Measurements from ENCODE around the gene PPP4R1. TPM values are rescaled to one million over a fixed set of nuclear protein-coding genes. Genes with fewer than 3 reads are reported as not detected.
A peak's percentile ranks its signal among the peaks of the same experiment; 100 is the strongest.

Gene PPP4R1
- total RNA-seq, 1 donor from 2014 or later, result 173 TPM

DNA sequence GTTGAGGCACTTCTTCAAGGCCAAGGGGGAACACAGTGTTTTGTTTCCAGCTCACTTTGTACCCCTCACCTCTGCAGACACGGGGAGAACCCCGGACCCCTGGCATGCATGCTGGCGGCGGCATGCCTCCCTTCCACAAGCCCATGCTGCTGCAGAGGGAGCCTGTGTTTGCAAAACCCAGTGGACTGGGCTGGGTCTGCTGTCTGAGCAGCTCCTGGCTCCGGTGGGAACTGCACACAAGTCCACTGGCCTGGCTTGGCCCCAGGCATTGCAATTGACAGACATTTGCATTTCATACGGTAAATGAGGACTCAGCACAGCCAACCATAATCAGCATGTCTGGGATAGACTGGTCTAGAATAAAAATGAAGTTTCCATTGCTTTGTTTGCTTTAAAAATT is 76.7 kb downstream of the PPP4R1 start:
- no peak overlapping the region for H3K27ac Mint-ChIP-seq (ENCODE audit: unreplicated experiment)
- TF ChIP-seq, protein P1, sequence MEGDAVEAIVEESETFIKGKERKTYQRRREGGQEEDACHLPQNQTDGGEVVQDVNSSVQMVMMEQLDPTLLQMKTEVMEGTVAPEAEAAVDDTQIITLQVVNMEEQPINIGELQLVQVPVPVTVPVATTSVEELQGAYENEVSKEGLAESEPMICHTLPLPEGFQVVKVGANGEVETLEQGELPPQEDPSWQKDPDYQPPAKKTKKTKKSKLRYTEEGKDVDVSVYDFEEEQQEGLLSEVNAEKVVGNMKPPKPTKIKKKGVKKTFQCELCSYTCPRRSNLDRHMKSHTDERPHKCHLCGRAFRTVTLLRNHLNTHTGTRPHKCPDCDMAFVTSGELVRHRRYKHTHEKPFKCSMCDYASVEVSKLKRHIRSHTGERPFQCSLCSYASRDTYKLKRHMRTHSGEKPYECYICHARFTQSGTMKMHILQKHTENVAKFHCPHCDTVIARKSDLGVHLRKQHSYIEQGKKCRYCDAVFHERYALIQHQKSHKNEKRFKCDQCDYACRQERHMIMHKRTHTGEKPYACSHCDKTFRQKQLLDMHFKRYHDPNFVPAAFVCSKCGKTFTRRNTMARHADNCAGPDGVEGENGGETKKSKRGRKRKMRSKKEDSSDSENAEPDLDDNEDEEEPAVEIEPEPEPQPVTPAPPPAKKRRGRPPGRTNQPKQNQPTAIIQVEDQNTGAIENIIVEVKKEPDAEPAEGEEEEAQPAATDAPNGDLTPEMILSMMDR (IDR thresholded peaks at IDR 0.05; ENCODE audit: unreplicated experiment), result no peak
- peaks cover 5% of the 10 kb centered on the region for H3K27me3 Mint-ChIP-seq (ENCODE audit: unreplicated experiment)
- peaks cover 23% of the 10 kb centered on the region for H3K36me3 Mint-ChIP-seq (ENCODE audit: low read depth, unreplicated experiment)
- H3K4me1 Mint-ChIP-seq (ENCODE audit: unreplicated experiment), result no peaks in the 10 kb centered on the region
- no peak overlapping the region for H3K4me3 Mint-ChIP-seq (ENCODE audit: unreplicated experiment)
- H3K9me3 Mint-ChIP-seq (ENCODE audit: unreplicated experiment), result no peaks in the 10 kb centered on the region
- DNase-seq (ENCODE audit: low spot score), result no peak

DNA sequence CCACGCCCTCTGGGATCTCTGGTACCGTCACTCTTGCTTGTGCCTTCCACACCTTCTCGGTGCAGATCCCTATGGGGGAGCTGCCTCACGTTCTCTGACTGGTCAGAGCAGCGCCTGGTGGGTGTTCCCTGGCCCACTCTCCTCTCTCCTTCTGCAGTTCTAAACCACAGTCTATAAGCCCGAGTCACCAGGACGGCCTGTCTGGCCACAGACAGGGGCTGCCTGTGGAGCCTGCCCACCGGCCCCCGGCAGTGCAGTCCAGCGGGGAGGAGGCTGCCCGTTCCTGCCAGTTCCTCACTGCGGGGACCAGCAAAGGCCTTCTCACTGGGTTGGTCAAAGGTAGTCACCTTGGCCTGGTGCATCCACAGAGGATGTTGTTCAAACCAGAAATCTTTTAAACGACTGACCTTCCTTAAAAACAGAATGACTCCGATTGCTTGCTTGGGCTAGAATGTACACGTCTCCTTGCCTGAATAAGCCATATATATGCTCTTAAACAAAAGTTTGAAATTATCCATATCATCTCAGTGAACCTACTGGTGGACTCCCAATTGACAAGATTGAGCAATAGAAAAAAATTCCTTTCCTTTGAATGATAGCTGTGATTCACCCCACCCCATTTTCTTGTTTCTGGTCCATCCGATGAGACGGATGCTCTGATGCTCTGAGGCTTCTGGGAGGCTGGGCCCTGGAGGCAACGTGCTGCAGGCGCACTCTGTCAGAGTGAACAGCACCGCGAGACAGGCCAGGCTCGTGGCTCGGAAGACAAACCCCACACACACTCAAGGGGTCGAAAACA is 77.8 kb downstream of the PPP4R1 start:
- H3K4me3 Mint-ChIP-seq (ENCODE audit: unreplicated experiment), result peak overlapping the region; percentile 2
- H3K4me1 Mint-ChIP-seq (ENCODE audit: unreplicated experiment), result no peaks in the 10 kb centered on the region
- no peaks in the 10 kb centered on the region for H3K9me3 Mint-ChIP-seq (ENCODE audit: unreplicated experiment)
- TF ChIP-seq, protein P1 (IDR thresholded peaks at IDR 0.05; ENCODE audit: unreplicated experiment), result no peak
- DNase-seq (ENCODE audit: low spot score), result no peak
- H3K27me3 Mint-ChIP-seq (ENCODE audit: unreplicated experiment), result peaks cover 4% of the 10 kb centered on the region
- no peak overlapping the region for H3K27ac Mint-ChIP-seq (ENCODE audit: unreplicated experiment)
- H3K36me3 Mint-ChIP-seq (ENCODE audit: low read depth, unreplicated experiment), result peaks cover 23% of the 10 kb centered on the region

DNA sequence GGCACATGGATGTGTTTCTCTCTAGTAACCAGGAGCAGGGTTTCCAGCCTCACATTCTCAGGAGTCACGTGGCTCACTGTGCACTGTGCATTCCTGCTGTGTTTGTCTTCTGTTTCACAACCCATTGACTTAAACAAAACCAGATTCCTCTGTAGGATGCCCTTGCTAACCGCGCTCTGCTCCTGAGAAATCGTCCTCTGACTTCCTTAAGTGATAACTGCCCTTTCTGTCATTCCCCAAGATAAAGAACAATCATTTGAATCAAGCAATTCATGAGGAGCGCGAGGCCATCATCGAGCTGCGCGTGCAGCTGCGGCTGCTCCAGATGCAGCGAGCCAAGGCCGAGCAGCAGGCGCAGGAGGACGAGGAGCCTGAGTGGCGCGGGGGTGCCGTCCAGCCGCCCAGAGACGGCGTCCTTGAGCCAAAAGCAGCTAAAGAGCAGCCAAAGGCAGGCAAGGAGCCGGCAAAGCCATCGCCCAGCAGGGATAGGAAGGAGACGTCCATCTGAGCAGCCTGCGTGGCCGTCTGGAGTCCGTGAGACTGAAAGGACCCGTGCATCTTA is 78.8 kb downstream of the PPP4R1 start:
- Mint-ChIP-seq H3K4me1 (ENCODE audit: unreplicated experiment) (no peaks in the 10 kb centered on the region), H3K27ac (ENCODE audit: unreplicated experiment) (no peak overlapping the region), H3K27me3 (ENCODE audit: unreplicated experiment) (peaks cover 3% of the 10 kb centered on the region), H3K9me3 (ENCODE audit: unreplicated experiment) (no peaks in the 10 kb centered on the region), H3K4me3 (ENCODE audit: unreplicated experiment) (no peak overlapping the region), H3K36me3 (ENCODE audit: low read depth, unreplicated experiment) (peaks cover 23% of the 10 kb centered on the region)
- TF ChIP-seq, protein P1 (IDR thresholded peaks at IDR 0.05; ENCODE audit: unreplicated experiment), result no peak
- no peak for DNase-seq (ENCODE audit: low spot score)

DNA sequence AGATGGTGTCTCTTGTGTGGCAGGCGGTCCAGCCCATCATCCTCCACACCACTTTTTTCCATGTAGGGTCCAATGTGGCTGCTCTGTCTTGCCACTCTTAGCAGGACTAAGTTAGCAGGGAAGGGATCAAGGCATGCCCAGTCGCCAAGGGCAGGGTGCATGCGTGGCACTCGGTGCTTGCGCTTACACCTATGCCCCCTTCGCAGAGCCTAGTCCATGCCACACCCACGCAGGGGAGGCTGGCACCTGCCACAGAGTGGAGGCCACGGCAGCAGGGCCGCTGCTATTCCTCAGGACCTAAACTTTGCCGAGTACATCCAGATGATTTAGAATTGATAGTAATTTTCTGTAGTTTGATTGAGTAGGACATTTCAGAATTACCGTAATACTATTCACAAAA is 79.5 kb downstream of the PPP4R1 start:
- Mint-ChIP-seq H3K9me3 (ENCODE audit: unreplicated experiment) (no peaks in the 10 kb centered on the region), H3K36me3 (ENCODE audit: low read depth, unreplicated experiment) (peaks cover 23% of the 10 kb centered on the region), H3K27ac (ENCODE audit: unreplicated experiment) (no peak overlapping the region), H3K4me1 (ENCODE audit: unreplicated experiment) (no peaks in the 10 kb centered on the region), H3K4me3 (ENCODE audit: unreplicated experiment) (no peak overlapping the region), H3K27me3 (ENCODE audit: unreplicated experiment) (peaks cover 3% of the 10 kb centered on the region)
- DNase-seq (ENCODE audit: low spot score), result no peak
- TF ChIP-seq, protein P1 (IDR thresholded peaks at IDR 0.05; ENCODE audit: unreplicated experiment), result no peak

DNA sequence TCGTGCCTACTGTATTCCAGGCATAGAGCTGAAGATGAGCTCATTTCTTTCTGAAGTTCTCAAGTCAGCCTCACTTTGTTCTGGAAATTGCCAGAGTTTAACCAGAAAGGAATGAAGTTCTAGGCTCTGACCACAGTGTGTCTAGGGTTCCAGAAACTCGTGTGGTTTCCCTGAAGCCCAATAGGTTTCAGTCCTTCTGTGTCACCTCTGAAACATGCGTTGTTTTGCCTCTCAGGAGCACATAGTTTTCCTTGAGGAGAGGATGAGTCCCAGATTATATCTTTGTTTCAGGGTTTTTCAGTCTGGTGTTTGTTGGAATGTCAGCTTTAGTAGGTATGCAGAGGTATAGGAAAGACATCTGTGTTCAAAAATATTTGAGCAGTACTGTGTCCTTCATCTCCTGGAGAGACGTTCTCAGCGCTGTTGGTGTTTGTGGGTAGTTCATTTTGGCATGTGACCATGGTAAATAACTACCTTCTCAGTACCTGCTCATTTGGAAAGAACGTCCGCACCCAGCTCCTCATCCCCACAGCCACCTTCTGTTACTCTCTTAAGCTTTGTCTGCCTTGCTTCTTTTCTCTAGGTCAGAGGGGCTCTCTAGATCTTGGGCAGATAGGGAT is 82.5 kb downstream of the PPP4R1 start:
- Mint-ChIP-seq H3K27ac (ENCODE audit: unreplicated experiment) (no peak overlapping the region), H3K36me3 (ENCODE audit: low read depth, unreplicated experiment) (peaks cover 41% of the 10 kb centered on the region), H3K9me3 (ENCODE audit: unreplicated experiment) (no peaks in the 10 kb centered on the region), H3K27me3 (ENCODE audit: unreplicated experiment) (peaks cover 3% of the 10 kb centered on the region), H3K4me3 (ENCODE audit: unreplicated experiment) (no peak overlapping the region), H3K4me1 (ENCODE audit: unreplicated experiment) (no peaks in the 10 kb centered on the region)
- DNase-seq (ENCODE audit: low spot score), result no peak
- TF ChIP-seq, protein P1 (IDR thresholded peaks at IDR 0.05; ENCODE audit: unreplicated experiment), result no peak
